SK-N-SH (cell line): ENCODE measurements around the gene HHIPL1. TPM values are rescaled to one million over a fixed set of nuclear protein-coding genes. Genes with fewer than 3 reads are reported as not detected.

Experiments
- CTCF ChIA-PET: fragments of 300-600, 350-600 bp; formaldehyde crosslinking; extraction: SDS; loops from one replicate; lab custom pipeline; 2021; lab: Yijun Ruan, JAX
- POLR2A ChIA-PET: fragments of 350-600 bp; sonication (Branson Sonifier 250); formaldehyde crosslinking; extraction: SDS; loops from one replicate; lab custom pipeline; 2020; ENCODE audit warnings: antibody characterized with exemption, inconsistent platforms; lab: Yijun Ruan, JAX
- DNase-seq: peaks from one replicate; pipeline ENCODE4 v3.0.0; 2012
- H2AFZ ChIP-seq: fragments of 200-600 bp; sonication (generic); 2 replicates; pipeline ENCODE4 v1.8.1; 2016; ENCODE audit warnings: antibody characterized with exemption, mild to moderate bottlenecking, low read depth
- H3F3A ChIP-seq: fragments of 200-600 bp; sonication (generic); replicated peaks from 2 replicates; pipeline ENCODE3; 2016; ENCODE audit warnings: antibody characterized with exemption, mild to moderate bottlenecking; ENCODE audit not compliant: insufficient read depth
- H3K27ac ChIP-seq, 2 experiments: fragments of 200-500 bp in 1 of 2; fragments of 200-600 bp in 1 of 2; sonication (Bioruptor generic) in 1 of 2; sonication (generic), shearing (Covaris generic) in 1 of 2; 2 replicates each; pipeline versions ENCODE4 v1.5.1 to v1.6.1; 2014 to 2016; ENCODE audit warnings: low read depth in 2 of 2, inconsistent platforms in 1 of 2, low read length in 1 of 2, mild to moderate bottlenecking in 1 of 2, mixed read lengths in 1 of 2
- H3K27me3 ChIP-seq: fragments of 200-600 bp; sonication (generic), shearing (Covaris generic); 2 replicates; pipeline ENCODE4 v1.6.1; 2016; ENCODE audit warnings: mixed run types; ENCODE audit not compliant: insufficient read depth
- H3K36me3 ChIP-seq, 2 experiments: fragments of 200-500 bp in 1 of 2; fragments of 200-600 bp in 1 of 2; sonication (Bioruptor generic) in 1 of 2; sonication (generic) in 1 of 2; replicated peaks in 1 of 2; 2 replicates each; pipeline versions ENCODE3 to v1.5.1; 2014 to 2016; ENCODE audit warnings: low read length in 1 of 2, mild to moderate bottlenecking in 1 of 2; ENCODE audit not compliant: insufficient read depth in 2 of 2, control insufficient read depth in 1 of 2
- H3K4me1 ChIP-seq, 2 experiments: fragments of 200-500 bp in 1 of 2; fragments of 200-600 bp in 1 of 2; sonication (Bioruptor generic) in 1 of 2; sonication (generic), shearing (Covaris generic) in 1 of 2; 2 replicates each; pipeline versions ENCODE4 v1.5.1 to v1.6.1; 2014 to 2016; ENCODE audit warnings: low read depth in 1 of 2, low read length in 1 of 2, mixed run types in 1 of 2; ENCODE audit not compliant: insufficient read depth in 2 of 2, control insufficient read depth in 1 of 2
- H3K4me2 ChIP-seq: fragments of 200-600 bp; sonication (generic), shearing (Covaris generic); 2 replicates; pipeline ENCODE4 v1.6.1; 2017; ENCODE audit warnings: mixed run types
- H3K4me3 ChIP-seq, 2 experiments: fragments of 200-500 bp in 1 of 2; fragments of 200-600 bp in 1 of 2; sonication (Bioruptor generic) in 1 of 2; sonication (generic), shearing (Covaris generic) in 1 of 2; 2 replicates each; pipeline versions ENCODE4 v1.5.1 to v1.8.1; 2014 to 2016; ENCODE audit warnings: low read depth in 2 of 2, inconsistent platforms in 1 of 2, low read length in 1 of 2, mild to moderate bottlenecking in 1 of 2, mixed read lengths in 1 of 2, moderate library complexity in 1 of 2
- H3K79me2 ChIP-seq: fragments of 200-600 bp; sonication (generic); 2 replicates; pipeline ENCODE4 v1.8.1; 2017; ENCODE audit warnings: mild to moderate bottlenecking; ENCODE audit not compliant: insufficient read depth
- H3K9ac ChIP-seq: fragments of 200-600 bp; sonication (generic); 2 replicates; pipeline ENCODE4 v1.6.1; 2017; ENCODE audit warnings: mixed run types
- H3K9me2 ChIP-seq: fragments of 200-600 bp; sonication (generic); 2 replicates; pipeline ENCODE4 v1.6.1; 2017; ENCODE audit warnings: mixed run types
- H3K9me3 ChIP-seq: fragments of 200-600 bp; sonication (generic); 2 replicates; pipeline ENCODE4 v1.6.1; 2017; ENCODE audit warnings: mixed run types, mild to moderate bottlenecking, moderate library complexity
- H4K20me1 ChIP-seq: fragments of 200-600 bp; sonication (generic); 2 replicates; pipeline ENCODE4 v1.6.1; 2017; ENCODE audit warnings: mild to moderate bottlenecking, mixed run types; ENCODE audit not compliant: insufficient read depth
- CHD2 ChIP-seq: fragments of 150-350 bp; IDR thresholded peaks from 2 replicates; pipeline ENCODE4 v1.6.1; 2018; ENCODE audit warnings: low read length; ENCODE audit not compliant: partially characterized antibody
- ELF1 ChIP-seq: IDR thresholded peaks from 2 replicates; pipeline ENCODE4 v1.4.0; 2012
- EP300 ChIP-seq, 2 experiments: IDR thresholded peaks; 2 replicates each; pipeline versions ENCODE4 v1.4.0 to v1.6.1; 2012; ENCODE audit warnings: borderline replicate concordance in 1 of 2, low read depth in 1 of 2, low read length in 1 of 2
- GABPA ChIP-seq: IDR thresholded peaks from 2 replicates; pipeline ENCODE4 v1.4.0; 2012; ENCODE audit warnings: low read depth, mild to moderate bottlenecking
- MEF2A ChIP-seq: IDR thresholded peaks from 2 replicates; pipeline ENCODE4 v1.4.0; 2012; ENCODE audit warnings: low read depth, borderline replicate concordance
- NFIC ChIP-seq: IDR thresholded peaks from 2 replicates; pipeline ENCODE4 v1.4.0; 2012; ENCODE audit warnings: borderline replicate concordance
- NRF1 ChIP-seq: IDR thresholded peaks from 2 replicates; pipeline ENCODE4 v1.6.1; 2012; ENCODE audit warnings: low read depth, mild to moderate bottlenecking, low read length
- RCOR1 ChIP-seq: fragments of 150-350 bp; IDR thresholded peaks from 2 replicates; pipeline ENCODE4 v1.6.1; 2017; ENCODE audit warnings: antibody characterized with exemption, low read length
- REST ChIP-seq: IDR thresholded peaks from 2 replicates; pipeline ENCODE4 v1.6.1; 2012; ENCODE audit warnings: mild to moderate bottlenecking, low read depth, low read length, moderate library complexity
- RXRA ChIP-seq: IDR thresholded peaks from 2 replicates; pipeline ENCODE4 v1.4.0; 2012; ENCODE audit warnings: low read depth, mild to moderate bottlenecking, borderline replicate concordance
- SMC3 ChIP-seq: IDR thresholded peaks from 2 replicates; pipeline ENCODE4 v1.6.1; 2012; ENCODE audit warnings: low read depth, low read length, improper control_type of control experiment
- TAF1 ChIP-seq: IDR thresholded peaks from 2 replicates; pipeline ENCODE4 v1.6.1; 2012; ENCODE audit warnings: low read depth, mild to moderate bottlenecking, low read length, moderate library complexity, borderline replicate concordance
- TCF12 ChIP-seq: IDR thresholded peaks from 2 replicates; pipeline ENCODE4 v1.4.0; 2012
- USF1 ChIP-seq: IDR thresholded peaks from 2 replicates; pipeline ENCODE4 v1.4.0; 2012; ENCODE audit warnings: low read depth, borderline replicate concordance
- WGBS: methylation state at CpG from one replicate; pipeline ENCODE4 v1.1.6; 2017; ENCODE audit warnings: low lambda C conversion rate; 5-methylcytosine and 5-hydroxymethylcytosine counted together
- polyA plus RNA-seq, 3 experiments: library from polyadenylated mRNA; depleted of rRNA; stranded (reverse); fragments of >200 nt; gene quantifications; 2 replicates each; pipeline ENCODE4 v1.2.3, GENCODE V29; 2012

Gene HHIPL1
- polyA plus RNA-seq, 1 of the 3 experiments (the other 2 are of a cell fraction) = 0.02 TPM

- no peak for TF ChIP-seq CHD2
- no peak for TF ChIP-seq NRF1
Observed at GRCh38 chr14:99718811-99719192, 73.9 kb downstream of the HHIPL1 start (continued).

- H3K27ac ChIP-seq = no peak overlapping the region
- CTCF ChIA-PET = interaction anchor here (0.7 to 1.7 kb wide), 3 partner anchors 9 to 166 kb away, joined by 3 to 10 read pairs (median 5); no protein-coding TSS in a partner anchor
Observed at GRCh38 chr14:99720941-99721791, 76.2 kb downstream of the HHIPL1 start.

More at GRCh38 chr14:99720941-99721791, 76.2 kb downstream of the HHIPL1 start:
- H3K27me3 ChIP-seq = no peaks in the 10 kb centered on the region
- no peak overlapping the region for H3K4me3 ChIP-seq
- no peak overlapping the region for H3K4me2 ChIP-seq
- WGBS = 76% methylated on average over 12 of the region's 18 CpGs
- no peak overlapping the region for H3K9ac ChIP-seq
- H3K4me1 ChIP-seq = no peaks in the 10 kb centered on the region
- POLR2A ChIA-PET = no interaction called here
- no peaks in the 10 kb centered on the region for H3K36me3 ChIP-seq
- no peaks in the 10 kb centered on the region for H3F3A ChIP-seq
- H3K9me3 ChIP-seq = no peaks in the 10 kb centered on the region
- H3K79me2 ChIP-seq = no peaks in the 10 kb centered on the region
- no peak overlapping the region for H2AFZ ChIP-seq
- no peak for TF ChIP-seq ELF1
- no peak for TF ChIP-seq RXRA
- no peak for TF ChIP-seq TCF12
- no peak for TF ChIP-seq SMC3
- no peak for TF ChIP-seq USF1
- TF ChIP-seq NFIC = no peak
- no peak for TF ChIP-seq GABPA
- no peak for TF ChIP-seq MEF2A
- TF ChIP-seq EP300 (IDR thresholded peaks at IDR 0.05; ENCODE audit: borderline replicate concordance in 1 of 2, low read depth in 1 of 2, low read length in 1 of 2) = no peak
- no peak for TF ChIP-seq REST
- no peak for TF ChIP-seq RCOR1
- TF ChIP-seq TAF1 = no peak
- H4K20me1 ChIP-seq = no peaks in the 10 kb centered on the region
- no peaks in the 10 kb centered on the region for H3K9me2 ChIP-seq
- DNase-seq = no peak
